Frontal cortex (tissue), 4 donors: ENCODE data around the gene NLRC4. TPM values are rescaled to one million over a fixed set of nuclear protein-coding genes. Genes with fewer than 3 reads are reported as not detected.
"Not testable (repeated sequence)": the region's sequence is repeated elsewhere in the genome, so short reads cannot be mapped to it uniquely, and the experiment has no call there.

Experiments used
- DNase-seq, 2 donors: peaks; one replicate each; pipeline ENCODE4 v3.0.0; 2012; ENCODE audit warnings: low spot score in 2 of 2
- FAIRE-seq: peaks from 2 replicates; lab custom pipeline; 2012; peaks lifted over from hg19 to GRCh38; lab: Jason Lieb, UNC
- total RNA-seq: library from RNA; depleted of rRNA; stranded (reverse); fragments of >200 nt; gene quantifications from one replicate; pipeline ENCODE4 v1.2.3, GENCODE V29; 2014
- donor health status: control.
- donor health status: control.
- donor health status: control.

Gene NLRC4
- total RNA-seq, 1 donor from 2014 or later: 0.41 TPM

DNA sequence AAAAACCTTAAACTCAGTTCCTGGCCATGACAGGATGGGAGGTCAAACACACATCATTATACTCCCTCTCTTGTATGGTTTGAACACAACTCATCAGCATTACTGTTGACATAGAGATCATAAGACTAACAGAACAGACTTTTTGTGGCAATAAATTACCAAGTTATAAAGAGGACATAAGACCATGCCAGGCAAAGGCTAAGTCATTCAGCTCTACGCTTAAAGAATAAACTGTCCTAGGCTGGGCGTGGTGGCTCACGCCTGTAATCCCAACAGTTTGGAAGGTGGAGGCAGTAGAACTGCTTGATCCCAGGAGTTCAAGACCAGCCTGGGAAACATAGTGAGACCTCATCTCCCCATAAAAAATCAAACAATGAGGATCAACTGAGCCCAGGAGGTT lies 16.4 kb downstream of the NLRC4 start:
- FAIRE-seq (no peak), DNase-seq (no peak)

- no peak for FAIRE-seq
Measured at GRCh38 chr2:32246911-32247310, 17.8 kb downstream of the NLRC4 start.

DNA sequence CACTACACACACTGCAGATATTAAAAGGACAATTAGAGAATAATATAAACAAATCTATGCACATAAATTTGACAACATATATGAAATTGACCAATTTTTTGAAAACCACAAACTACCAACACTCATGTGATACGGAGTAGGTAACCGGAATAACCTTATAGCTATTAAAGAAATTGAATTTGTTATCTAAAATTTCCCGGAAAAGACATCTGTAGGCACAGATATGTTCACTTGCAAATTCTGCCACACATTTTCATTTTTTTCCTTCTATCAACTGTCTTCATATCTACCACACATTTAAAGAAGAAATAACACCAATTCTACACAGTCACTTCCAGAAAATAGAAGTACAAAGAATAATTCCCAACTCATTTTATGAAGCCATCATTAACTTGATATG lies 22.4 kb downstream of the NLRC4 start:
- DNase-seq: no peak
- no peak for FAIRE-seq

More at GRCh38 chr2:32246911-32247310, 17.8 kb downstream of the NLRC4 start:
- no peak for DNase-seq

DNA sequence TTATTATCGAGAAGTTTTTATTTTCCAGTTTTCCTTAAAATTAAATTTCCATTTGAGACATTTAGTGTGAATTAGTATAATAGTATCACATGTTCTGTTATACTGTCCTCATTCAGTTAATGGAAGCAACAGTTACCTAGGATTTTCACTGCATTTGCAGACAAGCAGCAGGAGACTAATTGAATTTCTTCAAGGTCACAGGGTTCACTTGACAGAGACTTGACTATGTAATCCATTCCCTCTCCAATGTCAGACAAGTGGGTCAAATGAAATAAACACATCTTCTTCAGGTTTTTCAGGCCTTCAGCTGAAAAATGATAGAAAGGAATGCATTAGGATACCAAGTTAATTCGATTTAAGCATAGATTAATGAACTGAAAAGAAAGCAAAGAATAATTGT lies 26.7 kb downstream of the NLRC4 start:
- DNase-seq (no peak), FAIRE-seq (no peak)

GRCh38 chr2:32237488-32237887 lies 27.2 kb downstream of the NLRC4 start:
- DNase-seq: no peak
- no peak for FAIRE-seq

GRCh38 chr2:32235315-32235714 lies 29.4 kb downstream of the NLRC4 start:
- FAIRE-seq (no peak), DNase-seq (no peak)

GRCh38 chr2:32231959-32232358 lies 32.7 kb downstream of the NLRC4 start:
- FAIRE-seq (no peak), DNase-seq (no peak)

DNA sequence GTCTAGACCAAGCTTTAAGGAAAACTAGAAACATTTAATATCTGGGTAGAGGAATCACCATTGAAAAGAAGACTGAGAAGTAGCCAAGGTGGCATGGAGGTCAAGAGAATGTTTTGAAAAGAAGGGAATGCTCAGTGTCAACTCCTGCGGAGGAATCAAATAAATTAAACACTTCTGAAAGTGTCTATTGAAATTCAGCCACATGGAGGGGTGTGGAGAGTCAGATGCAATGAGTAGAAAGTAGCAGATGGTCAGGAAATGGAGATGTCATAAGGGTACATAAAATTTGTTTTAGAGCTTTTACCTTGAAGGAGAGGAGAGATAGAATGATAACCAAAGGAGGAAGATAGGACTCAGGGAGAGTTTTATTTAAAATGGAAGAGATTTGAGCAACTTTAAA lies 35.1 kb downstream of the NLRC4 start:
- DNase-seq: no peak
- no peak for FAIRE-seq

GRCh38 chr2:32228181-32228580 lies 36.5 kb downstream of the NLRC4 start:
- no peak for FAIRE-seq

GRCh38 chr2:32227492-32227891 lies 37.2 kb downstream of the NLRC4 start:
- DNase-seq (no peak), FAIRE-seq (no peak)

More at GRCh38 chr2:32228181-32228580, 36.5 kb downstream of the NLRC4 start:
- DNase-seq: no peak

DNA sequence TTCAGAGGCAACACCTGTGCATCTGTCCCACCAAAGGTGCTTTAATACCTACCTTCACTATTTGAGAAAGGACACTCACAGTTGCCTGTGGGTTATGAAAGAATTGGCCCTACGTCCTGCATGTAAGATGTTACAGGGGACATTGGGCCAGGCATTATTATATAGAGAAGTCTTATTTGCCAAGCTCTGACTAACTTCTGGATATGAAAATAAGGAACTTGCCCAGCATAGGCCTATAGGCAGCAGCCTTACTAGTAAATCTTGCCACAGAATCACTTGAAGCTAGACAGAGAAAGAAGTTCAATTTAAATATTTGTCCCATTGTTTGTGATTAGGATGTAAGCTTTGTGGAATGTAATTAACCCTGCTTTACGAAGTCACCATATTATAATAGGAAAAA lies 41.7 kb downstream of the NLRC4 start:
- no peak for FAIRE-seq
- DNase-seq: no peak

DNA sequence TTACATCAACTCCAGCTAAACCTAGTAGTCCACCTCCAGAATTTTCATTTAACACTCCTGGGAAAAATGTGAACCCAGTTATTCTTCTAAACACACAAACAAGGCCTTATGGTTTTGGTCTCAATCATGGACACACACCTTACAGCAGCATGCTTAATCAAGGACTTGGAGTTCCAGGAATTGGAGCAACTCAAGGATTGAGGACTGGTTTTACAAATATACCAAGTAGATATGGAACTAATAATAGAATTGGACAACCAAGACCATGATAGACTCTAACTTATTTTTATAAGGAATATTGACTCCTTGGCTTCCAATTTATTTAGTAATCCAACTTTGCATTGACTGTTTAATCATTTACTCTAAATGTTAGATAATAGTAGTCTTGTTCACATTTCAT lies 44.2 kb downstream of the NLRC4 start:
- DNase-seq (no peak), FAIRE-seq (no peak)

GRCh38 chr2:32212295-32212694 lies 52.4 kb downstream of the NLRC4 start:
- DNase-seq: no peak
- no peak for FAIRE-seq

DNA sequence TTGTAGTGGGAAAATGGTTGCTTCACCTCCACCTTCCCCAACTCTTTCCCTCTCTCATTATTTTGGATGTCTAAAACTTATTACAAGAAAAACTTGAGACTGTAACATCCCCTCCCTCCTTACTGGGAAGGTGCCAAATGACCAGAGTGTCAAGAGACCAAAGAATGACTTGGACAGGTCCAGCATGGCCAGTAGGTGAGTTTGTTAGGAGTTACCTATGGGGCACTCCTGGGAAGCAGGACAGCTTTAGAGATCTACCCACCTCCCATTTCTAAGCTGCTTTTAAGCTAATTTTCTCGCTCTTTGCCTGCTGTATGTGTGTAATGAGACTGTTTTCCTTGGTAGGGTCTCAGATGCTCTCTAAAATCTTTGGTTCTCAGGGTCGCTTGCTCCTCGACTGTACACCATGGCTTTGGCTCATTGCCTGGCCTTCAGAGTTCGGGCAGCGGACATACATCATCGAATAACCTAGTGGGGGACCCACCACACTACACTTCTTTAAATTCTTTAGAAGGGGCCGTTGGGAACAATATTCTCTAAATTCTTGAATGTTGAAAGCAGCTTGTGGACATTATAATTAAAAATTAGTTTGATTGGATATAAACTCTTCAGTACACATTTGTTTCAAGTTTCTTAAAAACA lies 53.8 kb downstream of the NLRC4 start:
- DNase-seq: no peak

GRCh38 chr2:32203428-32203827 lies 61.3 kb downstream of the NLRC4 start:
- DNase-seq, FAIRE-seq: not testable (repeated sequence)

More for the DNA sequence above, 53.8 kb downstream of the NLRC4 start:
- FAIRE-seq: no peak

DNA sequence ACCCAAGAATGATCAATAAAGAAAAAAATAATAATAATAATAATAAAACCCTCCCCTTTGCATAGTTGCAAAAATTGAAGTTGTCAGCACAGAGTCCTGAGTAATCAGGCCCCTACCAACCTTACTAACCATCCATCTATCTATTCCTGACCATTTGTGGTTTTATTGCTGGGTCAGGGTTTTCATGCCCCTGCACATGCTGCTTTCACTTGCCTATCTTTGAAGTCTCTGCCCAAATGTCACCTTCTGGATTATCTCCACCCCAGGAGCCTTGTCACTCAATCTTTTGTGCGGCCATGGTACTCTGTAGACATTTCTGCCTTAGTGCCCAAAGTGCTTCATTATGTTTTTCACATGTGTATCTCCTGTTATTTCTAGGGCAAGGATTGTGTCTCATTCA lies 63.9 kb downstream of the NLRC4 start:
- FAIRE-seq (no peak), DNase-seq (no peak)

DNA sequence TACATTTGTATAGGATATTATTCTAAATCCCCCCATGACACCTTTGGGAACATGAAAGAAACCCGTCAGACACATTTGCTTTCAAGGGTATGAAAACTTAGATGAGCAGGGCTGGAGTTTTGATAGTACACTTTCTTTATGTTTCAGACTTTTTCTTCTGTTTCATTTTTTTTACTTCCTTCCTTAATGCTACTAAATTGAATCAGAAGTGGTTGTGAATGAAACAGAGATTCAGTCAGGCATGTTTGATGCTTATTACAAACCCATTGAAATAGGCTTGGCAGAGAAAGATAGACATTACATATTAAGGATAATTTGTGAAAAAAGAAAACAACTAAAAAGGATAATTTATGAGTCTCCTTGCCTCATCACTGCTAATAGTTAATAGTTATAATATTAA lies 72.3 kb downstream of the NLRC4 start:
- FAIRE-seq (no peak), DNase-seq (no peak)

DNA sequence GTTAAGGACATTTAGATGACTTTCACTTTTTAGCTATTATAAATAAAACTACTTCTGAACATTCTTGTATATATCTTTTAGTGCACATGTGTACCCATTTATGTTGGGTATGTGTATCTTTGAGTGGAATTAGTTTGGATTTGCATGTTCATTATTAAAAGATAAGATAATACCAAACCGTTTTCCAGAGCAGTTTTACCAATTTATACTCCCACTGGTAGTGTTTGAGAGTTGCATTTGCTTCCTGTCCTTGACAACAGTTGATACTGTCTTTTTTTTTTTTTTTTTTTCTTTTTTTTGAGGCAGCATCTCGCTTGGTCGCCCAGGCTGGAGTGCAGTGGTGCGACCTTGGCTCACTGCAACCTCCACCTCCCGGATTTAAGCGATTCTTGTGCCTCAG lies 75.7 kb downstream of the NLRC4 start:
- DNase-seq (no peak), FAIRE-seq (no peak)

DNA sequence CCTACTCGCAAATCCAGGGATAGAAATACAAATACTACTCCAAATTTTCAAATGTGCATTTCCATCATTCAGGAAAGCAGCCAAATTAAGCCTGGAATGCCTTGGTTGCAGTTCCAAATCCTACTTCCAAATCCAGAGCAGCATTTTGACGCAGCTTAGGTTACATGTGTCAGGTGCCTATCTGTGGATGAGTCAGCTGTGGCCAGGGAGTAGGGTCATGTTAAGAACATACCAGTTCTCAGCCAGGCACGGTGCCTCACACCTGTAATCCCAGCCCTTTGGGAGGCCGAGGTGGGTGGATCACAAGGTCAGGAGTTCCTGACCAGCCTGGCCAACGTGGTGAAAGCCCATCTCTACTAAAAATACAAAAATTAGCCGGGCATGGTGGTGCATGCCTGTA lies 82.0 kb downstream of the NLRC4 start:
- DNase-seq (no peak), FAIRE-seq (no peak)
